NB4 (cell line): ENCODE data around the gene MACROD2.

Source experiments
- DNase-seq: peaks from one replicate; pipeline ENCODE4 v3.0.0; 2010; ENCODE audit warnings: low read depth
- H3K4me3 ChIP-seq: one replicate; pipeline ENCODE4 v1.5.1; 2011; ENCODE audit warnings: mild to moderate bottlenecking, low read depth, low read length, moderate library complexity
- MYC ChIP-seq: IDR thresholded peaks from 2 replicates; pipeline ENCODE4 v1.6.1; 2011; ENCODE audit warnings: low read depth, low read length
- POLR2A ChIP-seq: IDR thresholded peaks from 2 replicates; pipeline ENCODE4 v1.6.1; 2011; ENCODE audit warnings: mild to moderate bottlenecking; ENCODE audit not compliant: insufficient read length; ENCODE audit errors: extremely low read depth
- TF ChIP-seq, protein P1 (sequence below): IDR thresholded peaks from 2 replicates; pipeline ENCODE4 v1.6.1; 2011; ENCODE audit warnings: low read depth, low read length
- TF ChIP-seq, protein P2 (sequence below): IDR thresholded peaks from one replicate; pipeline ENCODE4 v1.5.1; 2012; ENCODE audit warnings: low read depth, low read length

The MACROD2 gene

DNA sequence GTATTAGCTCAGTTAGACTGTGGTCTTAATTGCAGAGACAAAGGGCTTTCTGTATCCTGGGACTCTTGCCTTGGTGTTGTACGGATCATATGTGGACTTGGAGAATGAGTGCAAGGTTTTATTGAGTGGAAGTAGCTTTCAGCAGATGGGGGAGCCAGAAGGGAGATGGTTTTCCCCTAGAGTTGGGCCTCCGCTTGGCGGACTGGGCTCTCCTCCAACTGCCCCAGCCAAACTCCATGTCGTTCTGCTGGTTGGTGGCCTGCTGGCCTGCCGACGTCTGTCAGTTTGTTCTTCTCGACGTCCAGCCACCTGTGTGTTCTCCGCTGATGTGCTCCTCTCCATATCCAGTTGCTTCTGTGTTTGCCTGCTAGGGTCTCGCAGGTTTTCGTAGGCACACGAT, 531.6 kb downstream of the MACROD2 start:
- no peak overlapping the region for H3K4me3 ChIP-seq
- TF ChIP-seq MYC: no peak
- no peak for DNase-seq

DNA sequence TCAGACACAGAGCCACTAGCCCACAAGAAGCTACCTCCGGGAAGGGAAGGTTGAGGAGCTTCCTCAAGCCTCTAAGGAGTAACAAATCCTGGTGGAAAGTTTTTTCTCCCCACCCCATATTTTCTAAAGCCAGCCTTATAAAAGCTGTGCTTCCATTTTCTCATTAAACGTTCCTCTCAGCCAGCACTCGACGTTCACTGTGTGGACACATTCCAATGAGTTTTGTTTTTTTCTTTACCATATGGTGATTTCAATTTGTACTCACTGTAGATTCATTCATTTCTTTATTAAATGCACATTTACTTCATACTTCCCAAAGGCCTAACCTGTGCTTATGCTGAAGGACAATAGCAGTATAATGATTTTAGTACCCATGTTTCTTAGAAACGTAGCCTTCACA, 536.5 kb downstream of the MACROD2 start:
- TF ChIP-seq MYC: no peak
- no peak for TF ChIP-seq POLR2A
- TF ChIP-seq, protein P1, sequence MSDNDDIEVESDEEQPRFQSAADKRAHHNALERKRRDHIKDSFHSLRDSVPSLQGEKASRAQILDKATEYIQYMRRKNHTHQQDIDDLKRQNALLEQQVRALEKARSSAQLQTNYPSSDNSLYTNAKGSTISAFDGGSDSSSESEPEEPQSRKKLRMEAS: no peak
- TF ChIP-seq, protein P2, sequence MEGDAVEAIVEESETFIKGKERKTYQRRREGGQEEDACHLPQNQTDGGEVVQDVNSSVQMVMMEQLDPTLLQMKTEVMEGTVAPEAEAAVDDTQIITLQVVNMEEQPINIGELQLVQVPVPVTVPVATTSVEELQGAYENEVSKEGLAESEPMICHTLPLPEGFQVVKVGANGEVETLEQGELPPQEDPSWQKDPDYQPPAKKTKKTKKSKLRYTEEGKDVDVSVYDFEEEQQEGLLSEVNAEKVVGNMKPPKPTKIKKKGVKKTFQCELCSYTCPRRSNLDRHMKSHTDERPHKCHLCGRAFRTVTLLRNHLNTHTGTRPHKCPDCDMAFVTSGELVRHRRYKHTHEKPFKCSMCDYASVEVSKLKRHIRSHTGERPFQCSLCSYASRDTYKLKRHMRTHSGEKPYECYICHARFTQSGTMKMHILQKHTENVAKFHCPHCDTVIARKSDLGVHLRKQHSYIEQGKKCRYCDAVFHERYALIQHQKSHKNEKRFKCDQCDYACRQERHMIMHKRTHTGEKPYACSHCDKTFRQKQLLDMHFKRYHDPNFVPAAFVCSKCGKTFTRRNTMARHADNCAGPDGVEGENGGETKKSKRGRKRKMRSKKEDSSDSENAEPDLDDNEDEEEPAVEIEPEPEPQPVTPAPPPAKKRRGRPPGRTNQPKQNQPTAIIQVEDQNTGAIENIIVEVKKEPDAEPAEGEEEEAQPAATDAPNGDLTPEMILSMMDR: no peak
- no peak for DNase-seq
- H3K4me3 ChIP-seq: no peak overlapping the region

DNA sequence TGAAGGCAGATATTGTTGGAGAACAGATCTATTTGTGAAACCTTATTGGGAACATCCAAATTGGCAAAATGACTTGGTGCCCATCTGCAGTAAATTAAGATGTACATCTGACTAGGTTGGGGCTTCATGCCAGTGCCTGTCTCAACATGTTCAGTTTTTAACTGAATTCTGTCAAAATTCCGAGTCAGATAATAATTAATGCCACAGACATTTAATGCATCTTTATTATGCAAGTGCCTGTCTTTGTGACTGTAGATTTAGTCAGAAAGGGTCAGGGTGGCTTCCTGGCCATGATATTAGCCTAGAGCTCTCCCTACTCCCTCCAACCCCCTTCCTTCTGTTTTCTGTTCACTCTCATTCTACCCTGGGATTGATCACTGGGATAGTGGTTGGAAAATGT, 541.4 kb downstream of the MACROD2 start:
- no peak for DNase-seq
- TF ChIP-seq MYC: no peak
- no peak for TF ChIP-seq POLR2A
- TF ChIP-seq, protein P1: no peak
- TF ChIP-seq, protein P2: no peak
- H3K4me3 ChIP-seq: no peak overlapping the region

DNA sequence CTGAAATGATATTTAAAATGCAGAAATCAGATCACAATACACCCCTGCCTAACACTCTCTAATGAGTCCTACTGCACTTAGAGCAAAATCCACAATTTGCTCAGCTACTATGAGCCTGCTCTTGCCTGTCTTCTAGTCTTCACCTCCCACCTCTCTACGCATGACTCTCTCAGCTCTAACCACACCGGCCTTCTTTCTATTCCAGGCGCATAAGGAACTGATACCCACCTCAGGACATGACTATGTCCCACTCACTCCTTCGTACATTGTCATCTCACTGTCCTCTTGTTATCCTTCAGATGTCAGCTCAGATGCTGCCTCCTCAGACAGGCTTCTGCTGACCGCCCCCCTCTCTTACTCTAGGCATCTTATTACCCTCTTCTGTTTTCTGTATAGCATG, 543.1 kb downstream of the MACROD2 start:
- no peak for DNase-seq
- no peak overlapping the region for H3K4me3 ChIP-seq
- TF ChIP-seq, protein P2: no peak
- TF ChIP-seq, protein P1: no peak
- no peak for TF ChIP-seq MYC
- no peak for TF ChIP-seq POLR2A

DNA sequence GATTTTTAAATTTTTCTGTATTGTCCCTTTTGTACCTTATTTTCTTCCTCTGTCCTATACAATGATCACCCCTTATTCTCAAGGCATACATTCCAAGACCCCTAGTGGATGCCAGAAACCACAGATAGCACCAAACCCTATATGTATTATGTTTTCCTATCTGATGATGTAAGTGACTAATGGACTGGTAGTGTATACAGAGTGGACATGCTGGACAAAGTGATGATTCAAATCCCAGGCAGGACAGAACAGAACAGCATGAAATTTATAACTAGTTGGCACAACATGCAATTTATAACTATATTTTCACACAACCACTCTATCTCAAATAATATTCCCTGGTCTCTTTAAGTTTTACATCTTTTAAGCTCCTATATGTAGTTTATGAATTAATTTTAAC, 547.7 kb downstream of the MACROD2 start:
- DNase-seq: no peak
- no peak for TF ChIP-seq POLR2A
- no peak for TF ChIP-seq MYC
- TF ChIP-seq, protein P2: no peak
- TF ChIP-seq, protein P1: no peak
- no peak overlapping the region for H3K4me3 ChIP-seq

DNA sequence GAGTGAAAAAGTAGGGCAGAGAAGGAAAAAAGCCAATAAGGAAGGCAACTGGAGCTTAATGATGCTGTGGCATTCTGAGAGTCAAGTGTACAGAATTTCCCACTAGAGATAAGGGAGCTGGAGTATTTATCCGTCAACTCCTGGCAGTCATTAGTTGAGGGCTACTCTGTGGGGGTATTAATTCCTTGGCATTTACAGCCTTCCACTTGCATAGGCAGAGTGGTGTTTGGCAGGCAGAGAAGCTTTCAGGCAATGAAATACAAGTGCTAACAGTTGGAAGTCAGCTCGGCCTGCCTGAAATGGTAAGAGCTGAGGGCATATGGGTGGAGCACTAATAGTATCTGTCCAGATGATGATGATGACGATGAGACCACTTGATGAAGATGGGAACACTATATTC, 549.4 kb downstream of the MACROD2 start:
- no peak for DNase-seq
- TF ChIP-seq, protein P1: no peak
- TF ChIP-seq POLR2A: no peak
- TF ChIP-seq, protein P2: no peak
- TF ChIP-seq MYC: no peak
- H3K4me3 ChIP-seq: no peak overlapping the region
